Adipocyte (in vitro differentiated cells): ENCODE results near the gene ARHGEF17.

Experiments used
- DNase-seq: peaks from one replicate; pipeline ENCODE4 v3.0.0-alpha.2; 2015; ENCODE audit warnings: low read depth
- H3K27me3 ChIP-seq: replicated peaks from 2 replicates; pipeline ENCODE4 v1.7.0; 2013; ENCODE audit warnings: mild to moderate bottlenecking, low read length, moderate library complexity; ENCODE audit not compliant: control insufficient read depth, insufficient read depth
- H3K36me3 ChIP-seq: 2 replicates; pipeline ENCODE4 v1.7.0; 2013; ENCODE audit warnings: low read length, mild to moderate bottlenecking, moderate library complexity; ENCODE audit not compliant: control insufficient read depth, insufficient read depth, severe bottlenecking
- H3K4me1 ChIP-seq: 2 replicates; pipeline ENCODE4 v1.7.0; 2013; ENCODE audit warnings: mild to moderate bottlenecking, low read length, moderate library complexity; ENCODE audit not compliant: control insufficient read depth, insufficient read depth
- H3K4me3 ChIP-seq: 2 replicates; pipeline ENCODE4 v1.7.0; 2013; ENCODE audit warnings: mild to moderate bottlenecking, low read length, moderate library complexity
- H3K9ac ChIP-seq: 2 replicates; pipeline ENCODE4 v1.7.0; 2013; ENCODE audit warnings: mild to moderate bottlenecking, low read length, moderate library complexity
- H3K9me3 ChIP-seq: 2 replicates; pipeline ENCODE4 v1.7.0; 2013; ENCODE audit warnings: mild to moderate bottlenecking, low read length, moderate library complexity; ENCODE audit not compliant: control insufficient read depth

Gene ARHGEF17

DNA sequence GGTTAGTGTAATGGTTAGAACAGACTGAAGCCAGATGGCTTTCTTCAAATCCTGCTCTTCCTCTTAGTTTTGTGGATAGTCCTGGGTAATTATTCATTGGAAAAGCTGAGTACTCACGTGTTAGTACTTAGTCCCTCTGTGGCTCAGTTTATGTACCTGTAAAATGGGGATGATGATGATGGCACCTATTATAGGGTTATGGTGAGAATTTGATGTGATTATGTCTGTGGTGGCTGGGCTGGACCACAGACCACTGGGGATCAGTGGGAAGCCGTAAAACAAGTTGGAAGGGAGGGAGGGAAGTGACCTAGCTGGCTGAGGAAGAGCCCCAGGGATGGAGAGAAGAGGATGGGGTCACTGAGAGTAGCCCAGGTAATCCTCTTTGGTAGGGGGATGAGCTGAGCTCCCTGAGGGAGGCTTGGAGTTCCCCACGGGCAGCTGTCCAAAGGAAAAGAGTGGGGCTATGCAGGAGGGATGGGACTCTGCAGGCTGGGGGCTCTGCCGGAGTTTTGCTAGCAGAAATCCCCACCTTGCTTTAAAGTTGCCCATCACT is 19.8 kb downstream of the ARHGEF17 start:
- H3K9ac ChIP-seq: no peak overlapping the region
- H3K4me1 ChIP-seq: peaks cover 76% of the 10 kb centered on the region
- no peak overlapping the region for H3K4me3 ChIP-seq
- no peaks in the 10 kb centered on the region for H3K27me3 ChIP-seq
- H3K9me3 ChIP-seq: no peaks in the 10 kb centered on the region
- H3K36me3 ChIP-seq: no peaks in the 10 kb centered on the region
- DNase-seq: no peak

DNA sequence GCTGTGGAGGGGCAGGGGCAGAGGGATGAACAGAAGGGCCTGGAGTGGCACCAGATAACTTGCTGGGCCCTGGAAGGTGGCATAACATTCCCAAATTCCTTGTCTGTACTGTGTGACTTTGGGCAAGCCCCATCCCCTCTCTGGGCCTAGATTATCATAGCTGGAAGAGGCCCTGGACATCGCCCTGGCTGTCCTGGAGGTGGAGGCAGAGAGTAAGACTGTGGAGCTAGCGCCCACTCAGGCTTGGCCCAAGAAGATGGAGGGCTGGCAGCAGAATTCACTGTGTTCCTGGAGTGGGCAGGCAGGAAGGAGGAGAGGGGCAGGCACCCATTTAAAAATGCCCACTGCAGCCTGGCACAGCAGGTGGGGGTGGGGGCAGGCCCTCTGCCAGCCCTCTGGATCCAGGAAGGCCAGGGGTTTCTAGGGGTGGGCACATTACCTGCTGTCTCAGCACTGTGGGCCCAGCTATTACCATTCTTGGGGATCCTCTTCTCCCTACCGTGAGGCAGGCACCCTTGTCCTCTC is 22.6 kb downstream of the ARHGEF17 start:
- Histone ChIP-seq H3K36me3 (no peaks in the 10 kb centered on the region), H3K4me3 (no peak overlapping the region), H3K27me3 (no peaks in the 10 kb centered on the region), H3K9me3 (no peaks in the 10 kb centered on the region), H3K9ac (peak overlapping the region; percentile 31), H3K4me1 (peaks cover 73% of the 10 kb centered on the region)
- peak; percentile 70 for DNase-seq

DNA sequence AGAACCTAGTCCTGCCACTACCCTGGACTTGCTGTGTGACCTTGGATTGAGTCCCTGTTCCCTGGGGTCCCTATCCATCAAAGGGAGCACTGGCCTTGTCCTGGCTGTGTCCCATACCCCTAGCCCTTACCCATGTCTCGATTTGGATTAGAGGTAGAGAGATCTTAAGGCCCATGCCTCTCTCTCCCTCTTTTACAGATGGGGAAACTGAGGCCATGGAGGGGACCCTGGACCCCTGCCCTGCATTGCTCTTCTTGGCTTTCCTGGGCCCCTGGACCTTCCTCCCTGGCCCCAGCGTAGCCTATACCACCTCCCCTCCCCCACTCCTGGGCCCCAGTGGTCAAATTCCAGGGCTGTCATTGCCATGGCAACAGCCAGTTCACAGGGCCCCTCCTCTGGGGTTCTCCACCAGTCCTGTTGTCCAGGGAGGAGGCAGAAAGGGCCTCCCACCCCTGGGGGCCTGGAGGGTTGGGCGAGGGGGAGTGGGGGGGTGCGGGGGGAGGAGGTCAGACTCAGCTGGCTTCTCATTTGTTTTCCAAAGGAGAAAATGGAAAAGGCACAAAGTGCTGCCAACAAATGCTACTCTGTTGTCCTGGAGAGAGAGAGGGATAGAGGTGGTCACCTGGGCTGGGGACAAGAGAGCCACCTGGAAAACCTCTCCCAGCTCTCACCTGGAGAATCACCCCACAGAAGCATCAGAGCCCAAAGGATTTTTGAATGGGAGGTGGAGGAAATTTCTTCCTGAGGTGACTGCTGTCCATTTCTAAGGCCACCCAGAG is 23.3 kb downstream of the ARHGEF17 start:
- no peaks in the 10 kb centered on the region for H3K9me3 ChIP-seq
- peaks cover 68% of the 10 kb centered on the region for H3K4me1 ChIP-seq
- H3K27me3 ChIP-seq: no peaks in the 10 kb centered on the region
- DNase-seq: peak; percentile 60
- peak overlapping the region; percentile 66 for H3K9ac ChIP-seq
- no peak overlapping the region for H3K4me3 ChIP-seq
- peaks cover 4% of the 10 kb centered on the region for H3K36me3 ChIP-seq

DNA sequence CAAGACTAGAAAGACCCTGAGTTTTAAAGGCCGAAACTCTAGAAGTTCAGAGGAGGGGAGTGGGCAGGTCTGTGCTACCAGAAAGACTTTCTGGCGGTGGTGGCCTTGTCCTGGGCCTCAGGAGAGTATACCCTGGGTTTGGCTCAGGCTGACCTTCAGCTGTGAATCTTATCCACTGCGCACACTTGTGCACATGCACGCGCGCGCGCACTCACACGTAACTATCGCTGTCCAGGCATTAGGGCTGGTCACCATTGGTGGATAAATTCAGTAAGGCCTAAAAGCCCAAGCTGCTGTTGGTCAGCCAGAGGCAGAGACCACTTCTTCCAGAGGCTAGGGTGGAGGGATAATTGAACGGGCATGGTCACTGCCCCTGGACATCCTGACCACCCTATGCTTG is 25.1 kb downstream of the ARHGEF17 start:
- Histone ChIP-seq H3K27me3 (no peaks in the 10 kb centered on the region), H3K4me3 (no peak overlapping the region), H3K9me3 (no peaks in the 10 kb centered on the region), H3K4me1 (peaks cover 55% of the 10 kb centered on the region), H3K36me3 (peaks cover 4% of the 10 kb centered on the region), H3K9ac (peak overlapping the region; percentile 66)
- DNase-seq: no peak

DNA sequence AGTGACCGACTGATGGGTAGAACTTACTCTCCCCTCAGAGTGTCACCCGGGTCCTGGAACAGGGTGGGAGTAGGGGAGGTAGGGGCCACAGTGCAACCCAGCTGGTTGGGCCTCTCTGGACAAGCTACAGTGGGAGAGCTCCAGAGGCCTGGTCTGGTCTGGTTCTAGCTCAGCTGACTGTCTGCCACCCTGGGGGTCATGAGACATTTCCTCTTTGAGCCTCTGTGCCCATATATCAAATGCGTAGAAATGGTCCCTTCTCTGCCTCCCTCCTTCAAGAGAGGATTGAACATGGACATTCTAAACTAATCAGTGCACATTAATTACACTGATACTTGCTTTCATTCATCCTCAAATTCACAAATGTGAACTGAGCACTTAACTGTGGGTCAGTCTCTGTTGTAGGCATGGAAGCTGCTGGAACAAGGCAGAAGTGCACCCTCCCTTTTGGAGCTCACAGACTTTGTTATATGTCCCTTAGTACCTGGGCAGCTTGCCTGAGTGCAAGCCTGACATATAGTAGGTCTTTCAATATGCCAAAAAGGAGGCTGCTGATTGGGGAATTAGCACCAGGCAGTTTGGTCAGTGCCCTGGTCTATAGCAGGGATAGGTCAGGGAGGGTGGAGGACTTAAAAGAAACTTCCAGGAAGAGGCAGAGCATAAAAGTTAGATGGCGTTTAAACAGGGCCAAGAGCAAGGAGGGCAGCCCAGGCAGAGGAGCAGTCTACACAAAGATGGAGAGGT is 25.7 kb downstream of the ARHGEF17 start:
- Histone ChIP-seq H3K9ac (peak overlapping the region; percentile 66), H3K4me1 (peaks cover 55% of the 10 kb centered on the region), H3K27me3 (no peaks in the 10 kb centered on the region), H3K9me3 (no peaks in the 10 kb centered on the region), H3K36me3 (peaks cover 4% of the 10 kb centered on the region), H3K4me3 (no peak overlapping the region)
- no peak for DNase-seq

DNA sequence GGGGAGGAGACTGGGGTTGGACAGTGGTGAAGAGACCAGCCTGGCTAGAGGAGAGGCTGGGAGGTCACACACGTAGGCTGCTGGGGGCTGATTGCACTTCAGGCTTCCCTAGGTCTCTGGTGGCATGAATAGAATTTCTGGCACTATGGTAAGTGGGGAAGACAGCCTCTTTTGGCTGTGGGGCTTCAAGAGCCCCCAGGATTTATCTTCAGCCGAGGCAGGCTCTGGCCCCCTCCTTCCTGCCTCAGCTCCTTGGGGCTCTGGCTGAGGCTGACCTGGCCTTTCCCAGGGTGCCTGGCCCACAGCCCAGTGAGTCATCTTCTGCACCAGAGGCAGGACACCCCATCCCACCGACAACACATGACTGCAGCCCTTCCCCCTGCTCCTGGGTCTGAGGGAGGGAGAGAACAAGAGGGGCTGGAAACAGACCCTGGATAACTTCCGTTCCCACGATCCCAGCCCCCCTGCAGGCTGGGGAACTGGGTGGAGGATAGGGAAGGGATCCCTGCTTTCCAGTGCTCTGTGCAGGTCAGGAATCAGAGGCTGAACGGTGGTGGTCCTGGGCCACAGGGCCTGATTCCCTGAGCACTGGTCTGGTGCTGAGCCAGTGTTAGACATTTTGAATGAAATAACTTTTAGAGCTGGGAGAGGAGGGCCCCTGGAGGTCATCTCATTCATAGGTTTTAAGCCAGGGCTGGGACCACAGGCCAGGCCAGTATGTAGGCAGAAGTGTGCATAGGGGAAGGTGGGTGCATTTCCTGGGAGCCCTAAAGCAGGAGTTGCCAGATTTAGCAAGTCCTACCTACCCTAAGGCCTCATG is 26.5 kb downstream of the ARHGEF17 start:
- Histone ChIP-seq H3K9ac (peak overlapping the region; percentile 66), H3K36me3 (peaks cover 4% of the 10 kb centered on the region), H3K4me3 (peak overlapping the region; percentile 23), H3K4me1 (peaks cover 55% of the 10 kb centered on the region), H3K9me3 (no peaks in the 10 kb centered on the region), H3K27me3 (no peaks in the 10 kb centered on the region)
- peak; percentile 76 for DNase-seq

DNA sequence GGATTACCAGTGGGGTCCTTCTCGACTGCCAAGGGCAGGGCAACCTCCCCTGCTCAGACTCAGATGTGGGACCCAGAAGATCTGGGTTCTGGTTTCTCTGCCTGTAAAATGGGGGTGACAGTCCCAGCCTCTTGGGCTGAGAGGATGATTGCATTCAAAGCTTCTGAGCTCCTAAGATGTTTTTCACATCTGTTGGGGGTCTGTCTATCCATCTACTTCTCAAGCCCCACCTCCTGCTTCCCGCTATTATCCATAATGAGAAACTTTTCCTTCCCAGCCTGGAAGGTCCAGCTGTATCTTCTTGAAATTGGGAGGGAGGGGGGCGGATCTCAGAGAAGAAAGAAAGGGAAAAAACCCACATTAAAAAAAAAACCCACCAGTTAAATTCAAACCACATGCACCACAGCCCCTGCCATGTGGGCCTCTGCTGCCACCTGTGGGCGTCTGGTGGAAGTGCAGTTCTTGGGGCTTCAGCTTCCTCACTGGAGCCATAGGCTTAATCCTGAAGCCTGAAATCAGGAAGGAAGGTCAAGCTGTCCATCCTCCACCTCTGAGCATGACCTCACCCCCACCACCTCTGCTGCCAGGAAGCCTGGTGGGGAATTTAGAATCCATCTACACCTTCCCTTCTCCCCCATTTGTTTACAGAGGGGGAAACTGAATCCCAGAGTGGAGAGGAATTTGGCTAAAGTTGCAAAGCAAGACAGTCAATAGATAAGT is 27.3 kb downstream of the ARHGEF17 start:
- Histone ChIP-seq H3K27me3 (no peaks in the 10 kb centered on the region), H3K4me1 (peaks cover 48% of the 10 kb centered on the region), H3K9ac (peak overlapping the region; percentile 66), H3K4me3 (peak overlapping the region; percentile 23), H3K36me3 (peaks cover 4% of the 10 kb centered on the region), H3K9me3 (no peaks in the 10 kb centered on the region)
- DNase-seq: peak; percentile 95

DNA sequence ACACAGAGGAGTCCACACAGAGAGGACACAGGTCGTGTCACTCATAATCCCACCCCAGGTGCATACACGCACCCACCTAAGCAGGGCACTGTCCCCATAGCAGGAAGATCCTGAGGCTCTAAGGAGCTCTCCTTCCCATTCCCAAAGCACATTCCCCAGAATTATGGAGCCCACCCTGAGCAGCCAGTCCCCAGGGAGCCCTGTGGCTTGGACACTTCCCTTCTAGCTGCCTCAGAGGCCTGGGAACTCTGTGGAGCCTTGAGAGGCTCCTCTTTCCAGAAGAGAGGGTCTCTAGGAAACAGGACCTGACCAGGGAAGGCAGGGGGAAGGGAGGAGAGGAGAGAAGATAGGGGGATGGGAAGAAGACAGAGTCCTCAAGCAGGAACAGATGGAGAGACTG is 29.8 kb downstream of the ARHGEF17 start:
- Histone ChIP-seq H3K4me3 (no peak overlapping the region), H3K36me3 (peaks cover 4% of the 10 kb centered on the region), H3K27me3 (no peaks in the 10 kb centered on the region)

DNA sequence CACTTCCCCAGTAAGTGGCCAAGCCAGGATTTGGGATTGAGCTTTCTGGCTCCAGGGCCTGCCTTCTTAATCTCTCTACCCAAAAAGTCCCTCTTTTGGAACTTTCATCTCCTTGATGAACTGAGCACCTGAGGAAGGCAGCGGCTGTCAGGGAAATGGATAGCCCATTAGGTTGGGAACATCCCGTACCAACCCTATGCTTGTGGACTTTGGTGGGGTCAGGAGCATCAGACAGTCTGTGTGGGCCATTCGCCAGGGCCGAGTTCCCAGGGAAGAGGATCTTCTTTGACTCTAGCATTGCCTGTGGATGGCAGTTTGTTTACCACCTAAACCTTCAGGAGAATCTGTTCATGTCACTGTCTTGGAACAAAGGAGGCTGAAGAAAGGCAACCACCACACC is 30.2 kb downstream of the ARHGEF17 start:
- H3K36me3 ChIP-seq: peaks cover 4% of the 10 kb centered on the region
- H3K9me3 ChIP-seq: no peaks in the 10 kb centered on the region
- peaks cover 21% of the 10 kb centered on the region for H3K4me1 ChIP-seq
- H3K27me3 ChIP-seq: no peaks in the 10 kb centered on the region
- H3K9ac ChIP-seq: no peak overlapping the region
- H3K4me3 ChIP-seq: no peak overlapping the region
- no peak for DNase-seq

More for the DNA sequence above, 29.8 kb downstream of the ARHGEF17 start:
- Histone ChIP-seq H3K4me1 (peaks cover 25% of the 10 kb centered on the region), H3K9me3 (no peaks in the 10 kb centered on the region), H3K9ac (no peak overlapping the region)
- DNase-seq: no peak

DNA sequence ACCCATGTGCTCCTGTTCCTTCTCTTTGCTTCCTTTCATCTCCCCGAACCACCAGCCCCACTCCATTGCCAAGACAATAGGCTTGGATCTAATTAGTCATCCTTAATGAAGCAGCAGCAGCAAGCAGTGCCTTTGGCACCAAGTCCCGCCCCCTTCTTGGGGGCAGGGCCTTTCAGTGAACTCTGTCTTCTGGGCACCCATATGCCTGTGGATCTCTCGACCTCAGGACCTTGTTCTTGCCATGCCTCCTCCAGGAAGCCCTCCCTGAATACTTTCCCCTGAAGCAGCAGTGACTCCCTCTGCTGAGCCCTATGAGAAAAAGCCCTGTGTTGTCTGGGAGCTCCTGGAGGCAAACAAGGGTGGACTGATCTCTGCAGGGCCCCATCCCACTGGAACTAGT is 32.1 kb downstream of the ARHGEF17 start:
- H3K4me1 ChIP-seq: peaks cover 2% of the 10 kb centered on the region
- H3K9ac ChIP-seq: no peak overlapping the region
- no peaks in the 10 kb centered on the region for H3K9me3 ChIP-seq
- DNase-seq: no peak
- no peaks in the 10 kb centered on the region for H3K27me3 ChIP-seq
- H3K4me3 ChIP-seq: no peak overlapping the region
- H3K36me3 ChIP-seq: peaks cover 4% of the 10 kb centered on the region
